ENCODE measurements around the gene ORC4.

ORC4 gene

GRCh38 chr2:148020111-148021058, at the start of gene ORC4:
Gene ORC4 (minus strand): TSS chr2:148020737. CDS start chr2:147975958, 44,779 bp downstream.
- DNase-seq = peak; percentile 91 to 98 (median 96)

- DNase-seq = no peak
These were observed 47.3 kb upstream of the ORC4 start for GRCh38 chr2:148067801-148068200.

- DNase-seq = no peak
These were observed 45.4 kb upstream of the ORC4 start for GRCh38 chr2:148065936-148066335.

GRCh38 chr2:148063633-148064032, 43.1 kb upstream of the ORC4 start:
- DNase-seq = no peak

- DNase-seq = no peak
These were observed 38.1 kb upstream of the ORC4 start for GRCh38 chr2:148058641-148059040.

GRCh38 chr2:148052687-148053086, 32.1 kb upstream of the ORC4 start:
- no peak for DNase-seq

GRCh38 chr2:148049284-148049683, 28.7 kb upstream of the ORC4 start:
- no peak for DNase-seq

- no peak for DNase-seq
These were observed 28.1 kb upstream of the ORC4 start for GRCh38 chr2:148048475-148049221.

GRCh38 chr2:148046802-148047201, 26.3 kb upstream of the ORC4 start:
- DNase-seq = no peak

- no peak for DNase-seq
These were observed 23.8 kb upstream of the ORC4 start for GRCh38 chr2:148044322-148044721.

- DNase-seq = no peak
These were observed 21.7 kb upstream of the ORC4 start for GRCh38 chr2:148042219-148042618.

- no peak for DNase-seq
These were observed 19.2 kb upstream of the ORC4 start for GRCh38 chr2:148039783-148040182.

GRCh38 chr2:148032215-148032614, 11.7 kb upstream of the ORC4 start:
- DNase-seq = no peak

- no peak for DNase-seq
These were observed 10.6 kb upstream of the ORC4 start for GRCh38 chr2:148031152-148031551.

- DNase-seq = no peak
These were observed 8.2 kb upstream of the ORC4 start for GRCh38 chr2:148028781-148029180.

GRCh38 chr2:148027822-148028221, 7.3 kb upstream of the ORC4 start:
- no peak for DNase-seq

- no peak for DNase-seq
These were observed 6.0 kb upstream of the ORC4 start for GRCh38 chr2:148026573-148026972.

GRCh38 chr2:148023861-148024260, 3.3 kb upstream of the ORC4 start:
- DNase-seq = no peak

- no peak for DNase-seq
These were observed 2.3 kb upstream of the ORC4 start for GRCh38 chr2:148022882-148023281.

- no peak for DNase-seq
These were observed 1.8 kb upstream of the ORC4 start for GRCh38 chr2:148022351-148022750.

- no peak for DNase-seq
These were observed 1.3 kb upstream of the ORC4 start for GRCh38 chr2:148021886-148022285.

GRCh38 chr2:148021059-148021861, 723 bp upstream of the ORC4 start, which contains the start of gene MBD5:
Gene MBD5 (plus strand): TSS chr2:148021091.
- DNase-seq = peak in 4 of 6 experiments; percentile 31 to 78 (median 52)

- no peak for DNase-seq
These were observed 5.9 kb downstream of the ORC4 start for GRCh38 chr2:148014616-148015015.

Data from stimulated activated naive CD4-positive, alpha-beta T cell (primary cell).